Measurements from ENCODE around the gene CCNA2.

Gene CCNA2

GRCh38 chr4:121771869-121772268 is 51.8 kb downstream of the CCNA2 start:
- no peak for DNase-seq

GRCh38 chr4:121769341-121769740 is 54.3 kb downstream of the CCNA2 start:
- no peak for DNase-seq

- no peak for DNase-seq
Measured at GRCh38 chr4:121767166-121767565, 56.5 kb downstream of the CCNA2 start.

Measured in activated CD8-positive, alpha-beta memory T cell treated with anti-CD3 and anti-CD28 coated beads, Interleukin-2, amount 50 U/mL, for 48 hours (primary cell).